HEK293T (cell line): ENCODE results near the gene DVL1.

ENCODE experiments used
- CTCF ChIA-PET: fragments of 350-600 bp; formaldehyde crosslinking; extraction: SDS; loops from one replicate; lab custom pipeline; 2021; ENCODE audit warnings: antibody characterized with exemption, inconsistent platforms; lab: Yijun Ruan, JAX
- POLR2A ChIA-PET: fragments of 350-600 bp; formaldehyde crosslinking; extraction: SDS; loops from one replicate; lab custom pipeline; 2020; ENCODE audit warnings: antibody characterized with exemption, inconsistent platforms; lab: Yijun Ruan, JAX
- DNase-seq: peaks from one replicate; pipeline ENCODE4 v3.0.0; 2012; ENCODE audit warnings: mixed read lengths; ENCODE audit errors: extremely low spot score
- ARNT ChIP-seq: fragments of 450-650 bp; IDR thresholded peaks from 2 replicates; pipeline ENCODE4 v1.6.1; 2017; ENCODE audit warnings: mild to moderate bottlenecking
- BHLHE40 ChIP-seq: fragments of 450-650 bp; IDR thresholded peaks from 2 replicates; pipeline ENCODE4 v1.6.1; 2016; ENCODE audit warnings: mild to moderate bottlenecking, moderate library complexity, borderline replicate concordance
- CTBP1 ChIP-seq: fragments of 450-650 bp; IDR thresholded peaks from 2 replicates; pipeline ENCODE4 v1.6.1; 2016; ENCODE audit warnings: borderline replicate concordance
- ELF4 ChIP-seq: fragments of 450-650 bp; IDR thresholded peaks from 2 replicates; pipeline ENCODE4 v1.6.1; 2017; ENCODE audit warnings: antibody characterized with exemption
- FOXA1 ChIP-seq: fragments of 450-650 bp; IDR thresholded peaks from 2 replicates; pipeline ENCODE4 v1.6.1; 2016; ENCODE audit warnings: mild to moderate bottlenecking
- FOXK2 ChIP-seq: fragments of 450-650 bp; IDR thresholded peaks from 2 replicates; pipeline ENCODE4 v1.6.1; 2016; ENCODE audit warnings: mild to moderate bottlenecking
- FOXM1 ChIP-seq: fragments of 450-650 bp; IDR thresholded peaks from 2 replicates; pipeline ENCODE4 v1.6.1; 2017; ENCODE audit warnings: mild to moderate bottlenecking, borderline replicate concordance
- HDGF ChIP-seq: fragments of 450-650 bp; IDR thresholded peaks from 2 replicates; pipeline ENCODE4 v1.6.1; 2017; ENCODE audit warnings: antibody characterized with exemption, borderline replicate concordance
- L3MBTL2 ChIP-seq: fragments of 450-650 bp; conservative IDR thresholded peaks from 2 replicates; pipeline ENCODE4 v1.6.1; 2016; ENCODE audit warnings: mild to moderate bottlenecking
- LEF1 ChIP-seq: fragments of 450-650 bp; IDR thresholded peaks from 2 replicates; pipeline ENCODE4 v1.6.1; 2017; ENCODE audit warnings: mild to moderate bottlenecking, borderline replicate concordance
- NFRKB ChIP-seq: fragments of 450-650 bp; IDR thresholded peaks from 2 replicates; pipeline ENCODE4 v1.6.1; 2016; ENCODE audit warnings: mild to moderate bottlenecking, moderate library complexity
- SP1 ChIP-seq: fragments of 450-650 bp; IDR thresholded peaks from 2 replicates; pipeline ENCODE4 v1.6.1; 2017
- SUZ12 ChIP-seq: fragments of 450-650 bp; IDR thresholded peaks from 2 replicates; pipeline ENCODE4 v1.6.1; 2016; ENCODE audit warnings: mild to moderate bottlenecking
- TARDBP ChIP-seq: fragments of 450-650 bp; IDR thresholded peaks from 2 replicates; pipeline ENCODE4 v1.6.1; 2016
- ZNF384 ChIP-seq: fragments of 450-650 bp; IDR thresholded peaks from 2 replicates; pipeline ENCODE4 v1.6.1; 2016
- TF ChIP-seq, protein P1 (sequence below): fragments of 450-650 bp; IDR thresholded peaks from 2 replicates; pipeline ENCODE4 v1.6.1; 2016

Gene DVL1

DNA sequence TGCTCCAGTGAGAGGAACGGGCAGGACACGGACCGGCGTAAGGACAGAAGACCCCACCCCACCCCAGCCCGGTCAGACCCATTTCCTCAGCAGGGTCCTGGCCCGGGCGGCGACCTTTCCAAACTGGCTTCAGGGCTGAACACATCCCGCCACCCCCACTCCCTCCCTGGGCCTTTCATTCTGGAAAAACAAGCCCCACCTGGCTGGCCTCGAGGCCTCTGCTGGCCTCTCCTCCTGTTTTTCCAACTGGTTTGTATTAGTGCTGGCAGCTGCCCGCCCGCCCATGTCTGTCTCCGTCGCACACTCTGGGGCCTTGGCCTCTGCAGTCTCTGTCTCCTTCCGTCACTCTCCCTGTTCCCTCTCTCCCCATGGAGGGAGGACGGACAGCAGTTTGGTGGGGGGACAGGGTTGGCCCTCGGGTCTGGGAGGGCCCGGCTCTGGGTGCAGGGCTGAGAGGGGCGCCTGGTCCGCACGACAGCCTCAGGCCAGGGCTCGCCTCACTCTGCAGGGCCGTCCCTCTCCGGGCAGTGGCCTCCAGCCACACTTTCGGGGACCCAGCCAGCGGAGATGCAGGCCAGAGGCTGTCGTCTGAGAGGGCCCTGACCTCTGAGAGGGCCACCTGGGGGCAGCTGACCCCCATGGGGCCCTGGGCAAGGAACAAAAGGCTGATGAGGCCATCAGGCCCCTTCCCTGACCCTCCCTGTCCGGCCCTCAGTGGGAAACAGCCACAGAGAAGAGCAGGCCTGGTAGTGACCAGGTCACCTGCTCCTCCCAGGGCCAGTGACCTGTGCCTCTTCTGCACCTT, 10.6 kb upstream of the DVL1 start:
- no peak for DNase-seq
- CTCF ChIA-PET, result no interaction called here
- TF ChIP-seq L3MBTL2 (no peak), FOXA1 (no peak), FOXM1 (no peak), ZNF384 (no peak), CTBP1 (no peak), SUZ12 (no peak), FOXK2 (no peak), HDGF (no peak), TARDBP (no peak), ARNT (no peak), SP1 (no peak), ELF4 (no peak), NFRKB (no peak), LEF1 (no peak)
- TF ChIP-seq, protein P1, sequence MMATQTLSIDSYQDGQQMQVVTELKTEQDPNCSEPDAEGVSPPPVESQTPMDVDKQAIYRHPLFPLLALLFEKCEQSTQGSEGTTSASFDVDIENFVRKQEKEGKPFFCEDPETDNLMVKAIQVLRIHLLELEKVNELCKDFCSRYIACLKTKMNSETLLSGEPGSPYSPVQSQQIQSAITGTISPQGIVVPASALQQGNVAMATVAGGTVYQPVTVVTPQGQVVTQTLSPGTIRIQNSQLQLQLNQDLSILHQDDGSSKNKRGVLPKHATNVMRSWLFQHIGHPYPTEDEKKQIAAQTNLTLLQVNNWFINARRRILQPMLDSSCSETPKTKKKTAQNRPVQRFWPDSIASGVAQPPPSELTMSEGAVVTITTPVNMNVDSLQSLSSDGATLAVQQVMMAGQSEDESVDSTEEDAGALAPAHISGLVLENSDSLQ, result no peak
- POLR2A ChIA-PET, result no interaction called here

DNA sequence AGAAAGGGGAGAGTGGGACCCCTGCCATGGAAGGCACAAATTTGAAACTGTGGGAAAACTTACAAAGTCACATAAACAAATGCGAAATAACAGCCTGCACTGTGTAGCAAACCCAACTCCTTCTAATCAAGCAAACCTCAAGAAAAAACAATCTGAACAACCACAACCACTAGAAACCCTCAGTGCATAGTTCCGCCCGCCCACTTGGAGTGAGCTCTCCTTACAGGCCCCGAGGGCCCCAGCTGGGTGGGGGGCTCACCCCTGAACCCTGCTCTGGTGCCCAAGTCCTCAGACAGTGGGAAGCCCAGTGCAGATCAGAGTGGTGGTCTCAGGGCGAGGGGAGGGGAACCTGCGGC, 10.1 kb upstream of the DVL1 start:
- ChIA-PET POLR2A (interaction anchor here (2.3 kb wide), 1 partner anchor 16 kb away, joined by 8 read pairs; the partner anchor contains the start of gene AURKAIP1), CTCF (no interaction called here)
- no peak for DNase-seq
- no peak for TF ChIP-seq FOXM1
- TF ChIP-seq FOXA1, result no peak
- no peak for TF ChIP-seq CTBP1
- no peak for TF ChIP-seq BHLHE40
- TF ChIP-seq FOXK2, result no peak
- no peak for TF ChIP-seq ELF4
- no peak for TF ChIP-seq NFRKB
- no peak for TF ChIP-seq HDGF
- TF ChIP-seq ZNF384, result no peak
- no peak for TF ChIP-seq ARNT
- TF ChIP-seq L3MBTL2, result no peak

DNA sequence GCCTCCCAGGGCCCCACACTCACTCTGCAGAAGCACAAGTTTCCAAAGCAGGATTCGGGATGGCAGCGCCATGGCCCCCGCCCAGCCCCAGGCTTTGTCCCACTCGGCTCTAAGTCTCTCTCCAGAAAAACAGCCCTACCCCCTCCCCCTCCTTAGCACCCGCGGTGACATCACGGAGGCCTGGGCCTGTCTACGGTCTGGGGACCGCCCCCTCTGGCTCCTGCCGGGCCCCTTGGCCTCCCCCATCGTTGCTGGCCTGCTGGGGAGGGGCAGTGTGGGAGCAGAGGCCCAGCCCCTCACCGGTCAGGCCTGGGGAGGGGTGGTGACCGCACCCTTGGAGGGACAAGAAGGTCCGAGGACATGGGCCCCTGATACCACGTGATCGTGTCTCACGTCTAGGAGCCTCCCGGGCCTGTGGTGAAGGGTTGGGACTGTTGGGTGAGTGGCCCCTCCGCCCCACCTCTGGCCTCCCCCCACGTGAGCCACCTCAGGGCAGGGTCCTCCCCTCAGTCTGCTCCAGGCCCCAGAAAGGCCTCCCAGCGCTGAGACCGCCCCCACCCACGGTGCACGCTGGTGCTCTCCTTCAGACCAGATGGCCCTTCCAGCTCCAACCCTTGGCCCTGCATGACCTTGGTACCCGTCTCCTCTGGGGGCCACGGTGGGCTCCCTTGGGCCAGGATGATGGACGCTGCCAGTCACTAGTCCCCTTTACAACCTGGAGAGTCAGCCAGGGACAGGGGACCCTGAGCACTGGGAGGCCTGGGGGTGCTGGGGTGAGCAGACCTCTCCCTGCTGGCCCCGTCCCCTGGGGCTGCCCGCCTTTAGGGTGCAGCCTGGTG, 9.4 kb upstream of the DVL1 start, which contains the start of gene MXRA8:
TSS of gene MXRA8 (minus strand) at position 123 of the 839 bp plus-strand sequence. CDS start at position 72, 51 bp downstream.
- ChIA-PET POLR2A (interaction anchor here (2.3 kb wide), 1 partner anchor 16 kb away, joined by 8 read pairs; the partner anchor contains the start of gene AURKAIP1), CTCF (no interaction called here)

DNA sequence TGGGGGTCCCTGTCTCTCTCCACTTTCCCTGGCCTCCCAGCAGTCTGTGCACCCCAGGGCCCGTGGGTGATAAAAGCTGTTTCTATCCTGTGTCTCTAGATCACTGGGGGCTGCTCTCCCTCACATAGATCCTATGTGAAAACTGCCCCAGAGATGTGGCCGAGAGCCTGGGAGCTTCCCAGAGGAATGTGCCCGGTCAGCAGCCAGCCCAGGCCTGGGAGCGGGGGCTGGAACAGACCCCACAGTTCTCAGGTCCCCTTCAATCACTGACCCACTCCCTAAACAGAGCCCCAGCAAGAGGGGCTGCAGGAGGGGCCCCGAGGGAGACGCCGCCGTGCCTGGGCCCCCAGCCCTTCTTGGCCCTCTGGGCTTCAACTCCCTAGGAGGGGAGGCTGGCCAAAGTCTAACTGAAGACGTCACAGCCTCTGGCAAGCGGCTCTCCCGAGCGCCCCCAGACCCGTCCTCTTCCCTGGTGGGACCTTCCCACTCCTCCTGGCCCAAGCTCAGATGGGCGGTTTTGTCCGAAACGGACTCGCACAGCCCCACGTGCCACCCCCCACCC, 8.7 kb upstream of the DVL1 start:
- CTCF ChIA-PET, result interaction anchor here (0.8 kb wide), 1 partner anchor 14 kb away, joined by 4 read pairs; no protein-coding TSS in a partner anchor

More for the DNA sequence above, 9.4 kb upstream of the DVL1 start, which contains the start of gene MXRA8:
- DNase-seq, result no peak
- TF ChIP-seq SP1, result no peak
- no peak for TF ChIP-seq BHLHE40
- TF ChIP-seq SUZ12, result no peak

DNA sequence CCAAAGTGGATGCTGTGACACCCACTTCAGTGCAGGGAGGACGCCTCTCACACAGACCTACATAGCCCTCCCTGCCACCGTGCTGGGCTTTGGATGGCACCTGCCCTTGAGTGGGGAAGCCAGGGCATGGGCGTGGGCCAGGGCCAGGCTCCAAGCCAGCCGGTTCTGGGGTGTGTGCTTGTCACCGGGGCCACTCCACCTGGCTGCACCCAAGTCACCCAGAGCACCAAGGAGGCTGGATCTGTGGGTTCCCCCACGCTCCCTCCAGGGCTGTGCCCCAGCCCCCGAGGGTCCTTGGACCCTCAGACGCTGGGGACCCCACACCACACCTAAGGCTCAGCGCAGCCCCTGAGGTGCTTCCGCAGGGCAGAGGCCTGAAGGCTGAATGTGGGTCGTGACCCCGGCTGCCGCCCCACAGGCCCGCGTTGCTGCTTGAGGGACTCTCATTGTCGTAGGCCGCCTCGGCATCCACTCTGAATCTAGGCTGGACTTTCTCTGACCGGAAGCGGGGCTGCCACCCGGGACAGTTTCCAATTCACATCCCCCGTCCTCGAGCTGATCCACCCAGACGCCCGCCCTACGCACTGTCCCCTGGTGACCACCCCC, 7.7 kb upstream of the DVL1 start:
- ChIA-PET POLR2A (interaction anchor here (2.3 kb wide), 1 partner anchor 18 kb away, joined by 8 read pairs; the partner anchor contains the start of gene AURKAIP1), CTCF (interaction anchor here (0.8 kb wide), 1 partner anchor 15 kb away, joined by 4 read pairs; no protein-coding TSS in a partner anchor)
- DNase-seq, result no peak
- TF ChIP-seq CTBP1 (no peak), FOXK2 (no peak), HDGF (no peak), FOXA1 (no peak)

More for the DNA sequence above, 8.7 kb upstream of the DVL1 start:
- TF ChIP-seq BHLHE40 (no peak), LEF1 (no peak)
- POLR2A ChIA-PET, result interaction anchor here (2.3 kb wide), 1 partner anchor 17 kb away, joined by 8 read pairs; the partner anchor contains the start of gene AURKAIP1
- no peak for DNase-seq

GRCh38 chr1:1356166-1356795, 7.1 kb upstream of the DVL1 start:
- ChIA-PET CTCF (no interaction called here), POLR2A (interaction anchor here (1.0 kb wide), 1 partner anchor 19 kb away, joined by 3 read pairs; the partner anchor contains the start of gene AURKAIP1)
- TF ChIP-seq SUZ12, result no peak
- TF ChIP-seq FOXM1, result no peak
- no peak for TF ChIP-seq HDGF
- no peak for TF ChIP-seq FOXA1
- no peak for TF ChIP-seq SP1
- TF ChIP-seq ARNT, result no peak
- DNase-seq, result no peak
